ENCODE data around the gene DPYSL5.

Gene DPYSL5

DNA sequence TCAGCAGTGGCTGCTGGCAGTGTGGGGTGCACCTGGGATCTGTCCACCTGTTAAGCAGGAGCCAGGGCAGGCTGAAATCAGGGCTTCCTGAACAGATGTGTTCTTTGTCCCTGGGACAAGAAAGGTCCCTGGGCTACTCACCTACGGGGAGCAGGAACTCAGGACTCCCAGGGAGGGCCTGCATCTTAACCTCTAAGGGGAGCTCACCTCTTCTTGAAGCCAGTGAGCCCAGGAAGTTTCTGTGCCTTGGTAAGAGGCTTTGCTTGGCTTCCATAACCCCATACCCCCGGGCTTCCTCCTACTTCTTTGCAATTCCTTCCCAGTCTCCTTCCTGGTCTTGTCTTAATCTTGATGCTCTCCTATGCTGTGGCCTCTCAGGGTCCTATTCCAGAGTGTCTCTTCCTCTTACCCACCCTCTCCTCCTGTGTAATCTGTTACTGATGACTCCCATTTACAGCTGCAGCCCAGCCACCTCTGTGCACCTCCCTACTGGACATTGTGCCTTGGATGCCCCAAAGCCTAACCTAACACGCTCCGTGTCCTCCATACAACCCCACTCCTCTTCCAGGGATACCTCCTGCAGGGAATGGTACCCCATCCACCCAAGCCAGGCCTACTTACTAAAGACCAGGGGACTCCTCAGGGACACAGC is 66.9 kb downstream of the DPYSL5 start:
- no CpG with 5 or more reads among the region's 4 CpGs for WGBS (ENCODE audit: extremely low coverage, insufficient coverage, insufficient read length)
- Histone ChIP-seq H3K9ac (ENCODE audit: low read length) (no peak overlapping the region), H3K9me3 (ENCODE audit: insufficient read depth, low read depth, low read length) (no peaks in the 10 kb centered on the region), H3K4me3 (ENCODE audit: low read depth, low read length) (no peak overlapping the region), H4K8ac (ENCODE audit: low read depth, low read length) (no peak overlapping the region), H3K27ac (ENCODE audit: low read depth, low read length) (no peak overlapping the region), H4K91ac (ENCODE audit: low read depth, low read length) (no peak overlapping the region), H2BK12ac (ENCODE audit: low read length) (no peak overlapping the region), H3K4me2 (ENCODE audit: low read length) (no peak overlapping the region), H3K27me3 (ENCODE audit: insufficient read depth, low read length) (no peaks in the 10 kb centered on the region), H3K4ac (ENCODE audit: low read depth, low read length) (no peak overlapping the region), H2BK120ac (ENCODE audit: insufficient read depth, low read length, poor library complexity) (no peak overlapping the region), H4K12ac (ENCODE audit: low read depth, low read length) (no peak overlapping the region), H2BK5ac (ENCODE audit: low read depth, low read length, poor library complexity) (no peak overlapping the region), H3K36me3 (ENCODE audit: control insufficient read depth in 1 of 2, insufficient read depth in 2 of 2, low read length in 2 of 2) (no peaks in the 10 kb centered on the region), H3K18ac (ENCODE audit: low read length) (no peak overlapping the region), H2AK5ac (ENCODE audit: low read length) (no peak overlapping the region), H3K14ac (ENCODE audit: low read length) (no peak overlapping the region), H2AFZ (ENCODE audit: insufficient read depth, low read length, poor library complexity) (no peak overlapping the region), H3K23ac (ENCODE audit: low read length) (no peak overlapping the region), H3K79me2 (ENCODE audit: control insufficient read depth, insufficient read depth, low read length, poor library complexity) (no peaks in the 10 kb centered on the region), H3K4me1 (ENCODE audit: control insufficient read depth in 1 of 2, insufficient read depth in 2 of 2, low read length in 2 of 2) (peaks cover 7% of the 10 kb centered on the region in 2 experiments), H3K79me1 (ENCODE audit: low read length) (no peaks in the 10 kb centered on the region)
- DNase-seq, result no peak

DNA sequence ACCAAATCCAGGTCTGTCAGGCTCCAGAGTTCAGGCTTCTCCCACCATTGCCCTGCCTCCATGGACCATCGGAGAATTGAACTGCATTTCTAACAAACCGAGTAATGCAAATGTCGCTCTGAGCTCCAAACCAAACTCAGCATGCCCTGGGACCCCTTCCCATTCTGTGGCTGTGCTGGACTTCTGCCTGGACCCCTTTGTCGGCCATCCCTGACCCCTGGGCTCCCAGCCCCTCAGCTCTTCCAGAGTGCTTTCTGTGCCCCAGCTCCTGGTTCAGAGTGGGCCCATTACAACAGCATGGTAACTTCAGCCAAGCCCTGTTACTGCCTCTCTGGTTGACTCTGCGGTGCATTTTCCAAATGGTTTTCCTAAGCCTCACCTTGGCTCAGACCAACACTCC is 67.4 kb downstream of the DPYSL5 start:
- Histone ChIP-seq H3K9me3 (ENCODE audit: insufficient read depth, low read depth, low read length) (no peaks in the 10 kb centered on the region), H3K14ac (ENCODE audit: low read length) (no peak overlapping the region), H3K27ac (ENCODE audit: low read depth, low read length) (no peak overlapping the region), H2AFZ (ENCODE audit: insufficient read depth, low read length, poor library complexity) (no peak overlapping the region), H2BK120ac (ENCODE audit: insufficient read depth, low read length, poor library complexity) (no peak overlapping the region), H3K18ac (ENCODE audit: low read length) (no peak overlapping the region), H2AK5ac (ENCODE audit: low read length) (no peak overlapping the region), H3K4me3 (ENCODE audit: low read depth, low read length) (no peak overlapping the region), H3K79me2 (ENCODE audit: control insufficient read depth, insufficient read depth, low read length, poor library complexity) (no peaks in the 10 kb centered on the region), H3K4ac (ENCODE audit: low read depth, low read length) (no peak overlapping the region), H3K27me3 (ENCODE audit: insufficient read depth, low read length) (no peaks in the 10 kb centered on the region), H3K4me1 (ENCODE audit: control insufficient read depth in 1 of 2, insufficient read depth in 2 of 2, low read length in 2 of 2) (peaks cover 7% of the 10 kb centered on the region in 2 experiments), H3K79me1 (ENCODE audit: low read length) (no peaks in the 10 kb centered on the region), H3K9ac (ENCODE audit: low read length) (no peak overlapping the region), H3K4me2 (ENCODE audit: low read length) (no peak overlapping the region), H4K12ac (ENCODE audit: low read depth, low read length) (no peak overlapping the region), H2BK5ac (ENCODE audit: low read depth, low read length, poor library complexity) (no peak overlapping the region), H4K91ac (ENCODE audit: low read depth, low read length) (no peak overlapping the region), H2BK12ac (ENCODE audit: low read length) (no peak overlapping the region), H3K36me3 (ENCODE audit: control insufficient read depth in 1 of 2, insufficient read depth in 2 of 2, low read length in 2 of 2) (no peaks in the 10 kb centered on the region), H4K8ac (ENCODE audit: low read depth, low read length) (no peak overlapping the region), H3K23ac (ENCODE audit: low read length) (no peak overlapping the region)
- no CpG with 5 or more reads among the region's 5 CpGs for WGBS (ENCODE audit: extremely low coverage, insufficient coverage, insufficient read length)
- DNase-seq, result no peak

DNA sequence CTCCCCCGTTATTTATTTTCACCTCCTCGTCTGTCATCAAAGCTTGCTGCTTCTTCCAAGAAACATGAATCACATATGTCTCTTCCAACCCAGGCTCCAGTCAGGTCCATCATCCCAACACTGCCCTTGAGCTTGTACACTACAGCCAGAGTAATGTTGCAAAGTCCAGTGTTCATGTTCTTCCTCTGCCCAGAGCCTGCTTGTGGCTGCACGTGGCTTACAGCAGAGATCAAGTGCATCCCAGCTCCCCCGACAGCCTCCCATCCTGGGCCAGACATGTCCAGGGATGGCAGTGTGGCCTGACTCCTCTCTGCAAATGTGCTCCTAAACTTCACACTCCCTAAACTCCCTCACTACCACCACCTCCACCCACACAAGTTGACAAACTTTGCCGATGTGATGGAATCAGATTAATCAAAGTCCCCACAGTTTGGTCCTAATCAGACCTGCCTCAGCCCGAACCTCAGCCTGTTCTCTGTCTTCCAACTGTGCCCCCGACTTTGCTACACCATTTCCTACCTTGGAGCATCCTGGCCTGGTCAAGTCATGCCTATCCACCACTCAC is 68.3 kb downstream of the DPYSL5 start:
- whole genome bisulfite sequencing (ENCODE audit: extremely low coverage, insufficient coverage, insufficient read length), result no CpG with 5 or more reads among the region's 7 CpGs
- H3K4me2 ChIP-seq (ENCODE audit: low read length), result no peak overlapping the region
- H4K12ac ChIP-seq (ENCODE audit: low read depth, low read length), result no peak overlapping the region
- H3K4me1 ChIP-seq (ENCODE audit: control insufficient read depth in 1 of 2, insufficient read depth in 2 of 2, low read length in 2 of 2), result peaks cover 7% of the 10 kb centered on the region in 2 experiments
- no peaks in the 10 kb centered on the region for H3K36me3 ChIP-seq (ENCODE audit: control insufficient read depth in 1 of 2, insufficient read depth in 2 of 2, low read length in 2 of 2)
- DNase-seq, result no peak
- H3K9me3 ChIP-seq (ENCODE audit: insufficient read depth, low read depth, low read length), result no peaks in the 10 kb centered on the region
- H3K27me3 ChIP-seq (ENCODE audit: insufficient read depth, low read length), result no peaks in the 10 kb centered on the region
- peak overlapping the region; percentile 14 for H3K9ac ChIP-seq (ENCODE audit: low read length)
- no peak overlapping the region for H2BK5ac ChIP-seq (ENCODE audit: low read depth, low read length, poor library complexity)
- H4K91ac ChIP-seq (ENCODE audit: low read depth, low read length), result no peak overlapping the region
- no peaks in the 10 kb centered on the region for H3K79me2 ChIP-seq (ENCODE audit: control insufficient read depth, insufficient read depth, low read length, poor library complexity)
- H2AK5ac ChIP-seq (ENCODE audit: low read length), result no peak overlapping the region
- no peak overlapping the region for H3K18ac ChIP-seq (ENCODE audit: low read length)
- no peak overlapping the region for H2BK120ac ChIP-seq (ENCODE audit: insufficient read depth, low read length, poor library complexity)
- no peak overlapping the region for H2BK12ac ChIP-seq (ENCODE audit: low read length)
- no peak overlapping the region for H3K27ac ChIP-seq (ENCODE audit: low read depth, low read length)
- no peak overlapping the region for H3K14ac ChIP-seq (ENCODE audit: low read length)
- H3K4me3 ChIP-seq (ENCODE audit: low read depth, low read length), result no peak overlapping the region
- H2AFZ ChIP-seq (ENCODE audit: insufficient read depth, low read length, poor library complexity), result no peak overlapping the region
- no peak overlapping the region for H3K4ac ChIP-seq (ENCODE audit: low read depth, low read length)
- H3K79me1 ChIP-seq (ENCODE audit: low read length), result no peaks in the 10 kb centered on the region
- H3K23ac ChIP-seq (ENCODE audit: low read length), result no peak overlapping the region
- no peak overlapping the region for H4K8ac ChIP-seq (ENCODE audit: low read depth, low read length)

DNA sequence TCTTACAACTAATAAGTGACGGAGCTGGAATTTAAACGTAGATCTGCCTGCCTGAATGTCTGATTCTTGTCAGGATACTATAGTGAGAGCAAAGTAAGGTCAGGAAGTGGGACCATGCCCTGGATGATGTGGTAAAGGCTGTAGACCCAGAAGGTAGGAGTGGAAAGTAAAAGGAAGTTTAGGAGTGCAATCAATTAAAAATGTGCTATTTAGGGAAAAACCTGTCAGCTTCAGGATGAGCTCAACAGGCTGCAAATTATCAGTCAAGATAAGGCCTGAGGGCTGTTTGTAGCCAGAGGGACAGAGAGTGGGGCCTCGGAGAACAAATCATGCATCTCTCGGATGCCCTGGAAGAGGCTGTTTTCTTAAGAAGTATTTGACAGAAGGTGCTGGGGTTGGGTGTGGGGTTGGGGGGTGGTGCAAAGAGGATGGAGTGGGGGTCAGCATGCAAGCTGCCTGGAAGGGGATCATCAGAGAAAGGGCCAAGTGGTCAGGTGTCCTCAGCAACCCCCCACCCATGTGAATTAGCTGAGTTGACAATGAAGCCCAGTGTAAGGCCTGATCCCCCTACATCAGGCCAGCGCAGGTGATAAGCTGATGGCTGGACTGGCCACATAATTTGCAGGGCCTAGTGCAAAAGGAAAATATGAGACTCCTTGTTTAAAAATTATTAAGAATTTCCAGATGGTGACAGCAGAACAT is 69.4 kb downstream of the DPYSL5 start:
- Histone ChIP-seq H3K27ac (ENCODE audit: low read depth, low read length) (no peak overlapping the region), H3K4me2 (ENCODE audit: low read length) (no peak overlapping the region), H3K36me3 (ENCODE audit: control insufficient read depth in 1 of 2, insufficient read depth in 2 of 2, low read length in 2 of 2) (no peaks in the 10 kb centered on the region), H3K9ac (ENCODE audit: low read length) (no peak overlapping the region), H3K18ac (ENCODE audit: low read length) (no peak overlapping the region), H3K27me3 (ENCODE audit: insufficient read depth, low read length) (no peaks in the 10 kb centered on the region), H2AK5ac (ENCODE audit: low read length) (no peak overlapping the region), H2BK5ac (ENCODE audit: low read depth, low read length, poor library complexity) (no peak overlapping the region), H2BK12ac (ENCODE audit: low read length) (no peak overlapping the region), H3K9me3 (ENCODE audit: insufficient read depth, low read depth, low read length) (no peaks in the 10 kb centered on the region), H3K4me3 (ENCODE audit: low read depth, low read length) (no peak overlapping the region), H3K4ac (ENCODE audit: low read depth, low read length) (no peak overlapping the region), H2AFZ (ENCODE audit: insufficient read depth, low read length, poor library complexity) (no peak overlapping the region), H4K91ac (ENCODE audit: low read depth, low read length) (no peak overlapping the region), H3K79me2 (ENCODE audit: control insufficient read depth, insufficient read depth, low read length, poor library complexity) (no peaks in the 10 kb centered on the region), H3K4me1 (ENCODE audit: control insufficient read depth in 1 of 2, insufficient read depth in 2 of 2, low read length in 2 of 2) (peaks cover under 1 to 2% of the 10 kb centered on the region in 2 experiments), H4K8ac (ENCODE audit: low read depth, low read length) (no peak overlapping the region), H3K14ac (ENCODE audit: low read length) (no peak overlapping the region), H3K23ac (ENCODE audit: low read length) (no peak overlapping the region), H2BK120ac (ENCODE audit: insufficient read depth, low read length, poor library complexity) (no peak overlapping the region), H3K79me1 (ENCODE audit: low read length) (no peaks in the 10 kb centered on the region), H4K12ac (ENCODE audit: low read depth, low read length) (no peak overlapping the region)
- DNase-seq, result no peak
- no CpG with 5 or more reads among the region's 5 CpGs for WGBS (ENCODE audit: extremely low coverage, insufficient coverage, insufficient read length)

All from trophoblast cell (in vitro differentiated cells and primary cell).